Globus pallidus (tissue), 1 donor: ENCODE results near the gene LSR.

ENCODE experiments used
- DNase-seq: peaks from one replicate; pipeline ENCODE4 v3.0.0-alpha.2; 2015; ENCODE audit warnings: low spot score

The LSR gene

GRCh38 chr19:35247526-35248309 lies 1.1 kb upstream of the LSR start:
- no peak for DNase-seq

- DNase-seq, result no peak
These were observed 495 bp downstream of the LSR start for GRCh38 chr19:35249146-35249847.

GRCh38 chr19:35249848-35250711 lies 1.3 kb downstream of the LSR start:
- no peak for DNase-seq

GRCh38 chr19:35251456-35251855 lies 2.7 kb downstream of the LSR start:
- no peak for DNase-seq

- DNase-seq, result no peak
These were observed 4.8 kb downstream of the LSR start for GRCh38 chr19:35253316-35254286.

GRCh38 chr19:35254341-35255297 lies 5.8 kb downstream of the LSR start:
- DNase-seq, result no peak

- DNase-seq, result no peak
These were observed 7.8 kb downstream of the LSR start for GRCh38 chr19:35256566-35256965.

GRCh38 chr19:35257113-35257461 lies 8.3 kb downstream of the LSR start:
- DNase-seq, result no peak

- DNase-seq, result no peak
These were observed 12.0 kb downstream of the LSR start for GRCh38 chr19:35260694-35261304.

GRCh38 chr19:35261356-35262100 lies 12.7 kb downstream of the LSR start:
- no peak for DNase-seq

- DNase-seq, result no peak
These were observed 13.4 kb downstream of the LSR start for GRCh38 chr19:35262101-35262761.

- no peak for DNase-seq
These were observed 15.7 kb downstream of the LSR start for GRCh38 chr19:35264268-35265125.

GRCh38 chr19:35265126-35265899 lies 16.5 kb downstream of the LSR start:
- no peak for DNase-seq

- DNase-seq, result no peak
These were observed 17.2 kb downstream of the LSR start for GRCh38 chr19:35265900-35266519.

GRCh38 chr19:35266520-35267352 lies 17.9 kb downstream of the LSR start:
- no peak for DNase-seq
